ENCODE measurements around the gene PROZ.

Gene PROZ

GRCh38 chr13:113119822-113120189, 38.6 kb upstream of the PROZ start:
- DNase-seq (ENCODE audit: low read depth in 3 of 3) = no peak

GRCh38 chr13:113120300-113121182, 37.9 kb upstream of the PROZ start:
- no peak for DNase-seq (ENCODE audit: low read depth in 3 of 3)

- DNase-seq (ENCODE audit: low read depth in 3 of 3) = no peak
Observed at GRCh38 chr13:113121183-113121927, 37.1 kb upstream of the PROZ start.

DNA sequence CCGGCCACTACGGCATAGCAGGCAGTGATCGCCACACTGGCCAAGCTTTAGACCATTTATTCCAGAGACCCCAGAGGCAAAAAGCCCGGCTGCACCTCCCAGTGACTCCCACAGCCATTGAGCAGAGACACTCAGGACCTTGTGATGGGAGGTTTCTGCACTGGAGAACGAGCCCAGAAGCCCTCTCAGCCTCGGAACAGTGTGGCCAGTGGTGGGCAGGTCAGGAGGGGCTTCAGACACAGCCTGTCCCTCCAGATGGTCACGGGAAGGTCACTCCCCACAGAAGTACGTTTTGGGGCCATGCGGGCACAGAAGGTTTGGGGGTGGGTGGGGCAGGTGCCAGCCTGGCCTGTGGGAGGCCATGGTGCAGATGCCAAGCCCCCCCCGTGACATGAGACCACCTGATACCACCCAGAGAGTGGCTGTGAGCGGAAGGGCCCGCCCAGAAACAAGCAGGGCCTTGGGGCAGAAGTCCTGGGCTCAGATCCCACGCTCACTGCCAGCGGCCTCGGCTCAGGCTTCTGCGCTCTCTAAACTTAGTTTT, 36.4 kb upstream of the PROZ start:
- DNase-seq (ENCODE audit: low read depth in 3 of 3) = no peak

DNA sequence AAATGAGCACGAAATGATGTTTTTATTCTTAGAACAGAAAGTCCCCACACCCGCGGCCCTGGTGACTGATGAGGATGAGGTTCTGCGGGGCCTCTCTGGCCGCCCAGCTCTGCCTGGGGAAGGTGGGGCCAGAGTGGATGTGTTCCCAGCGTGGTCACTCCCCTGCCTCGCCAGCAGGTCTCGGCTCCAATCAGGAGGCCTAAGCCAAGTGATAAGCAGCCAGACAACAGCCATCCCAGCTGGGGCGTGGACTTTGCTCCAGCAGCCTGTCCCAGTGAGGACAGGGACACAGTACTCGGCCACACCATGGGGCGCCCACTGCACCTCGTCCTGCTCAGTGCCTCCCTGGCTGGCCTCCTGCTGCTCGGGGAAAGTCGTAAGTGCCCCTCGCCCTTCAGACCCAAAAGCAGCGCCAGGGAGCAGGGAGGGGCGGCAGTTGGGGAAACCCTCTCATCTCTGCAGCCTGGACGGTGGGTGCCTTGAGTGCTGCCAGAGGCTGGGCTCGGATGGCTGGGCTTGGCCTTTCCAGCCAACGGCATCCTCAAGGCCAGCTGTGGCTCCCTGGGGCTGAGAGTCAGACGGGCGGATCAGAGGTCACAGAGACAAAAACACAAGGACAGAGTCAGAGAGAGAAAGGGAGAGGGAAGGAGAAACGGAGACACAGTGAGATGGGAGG, 35.8 kb upstream of the PROZ start, which contains the start of gene F10:
TSS of gene F10 (plus strand) at position 250 of the 676 bp plus-strand sequence. CDS start at position 307, 57 bp downstream.
- no peak for DNase-seq (ENCODE audit: low read depth in 3 of 3)

- DNase-seq (ENCODE audit: low read depth in 3 of 3) = no peak
Observed at GRCh38 chr13:113123226-113124201, 34.9 kb upstream of the PROZ start.

DNA sequence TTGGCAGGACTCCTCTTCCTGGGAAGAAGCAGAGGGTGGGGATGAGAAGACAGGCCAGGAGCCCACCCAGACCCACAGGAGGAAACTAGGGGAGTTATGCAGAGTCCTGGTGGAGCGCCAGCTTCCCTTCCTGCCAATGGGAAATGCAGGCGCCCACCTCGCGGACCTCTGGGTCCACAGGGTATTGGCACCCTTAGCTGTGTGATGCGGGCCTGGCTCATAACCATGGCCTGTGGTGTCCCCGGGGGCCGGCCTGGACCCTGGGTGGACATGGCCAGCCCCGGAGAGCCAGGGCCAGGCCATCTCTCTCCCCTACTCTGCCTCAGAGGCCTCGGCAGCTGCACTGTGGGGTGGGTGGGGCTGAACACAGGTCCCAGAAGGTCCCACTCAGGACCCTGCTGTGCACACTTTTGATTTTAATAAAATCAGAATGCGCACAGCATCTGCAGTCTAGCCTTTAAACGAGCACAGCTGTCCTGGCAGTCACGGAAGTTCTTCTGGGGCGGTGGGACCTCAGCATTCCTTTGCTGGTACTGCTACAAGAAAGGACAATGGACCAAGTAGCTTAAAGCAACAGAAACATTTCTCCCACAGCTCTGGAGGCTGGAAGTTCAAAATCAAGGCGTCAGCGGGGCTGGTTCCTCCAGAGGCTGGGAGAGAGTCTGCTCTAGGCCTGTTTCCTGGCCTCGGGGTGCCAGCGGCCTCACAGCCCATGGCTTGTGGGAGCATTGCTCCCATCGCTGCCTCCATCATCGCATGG, 34.1 kb upstream of the PROZ start:
- no peak for DNase-seq (ENCODE audit: low read depth in 3 of 3)

GRCh38 chr13:113125506-113126264, 32.8 kb upstream of the PROZ start:
- no peak for DNase-seq (ENCODE audit: low read depth in 3 of 3)

- DNase-seq (ENCODE audit: low read depth in 3 of 3) = no peak
Observed at GRCh38 chr13:113126265-113127150, 31.9 kb upstream of the PROZ start.

GRCh38 chr13:113129480-113129879, 29.0 kb upstream of the PROZ start:
- no peak for DNase-seq (ENCODE audit: low read depth in 3 of 3)

DNA sequence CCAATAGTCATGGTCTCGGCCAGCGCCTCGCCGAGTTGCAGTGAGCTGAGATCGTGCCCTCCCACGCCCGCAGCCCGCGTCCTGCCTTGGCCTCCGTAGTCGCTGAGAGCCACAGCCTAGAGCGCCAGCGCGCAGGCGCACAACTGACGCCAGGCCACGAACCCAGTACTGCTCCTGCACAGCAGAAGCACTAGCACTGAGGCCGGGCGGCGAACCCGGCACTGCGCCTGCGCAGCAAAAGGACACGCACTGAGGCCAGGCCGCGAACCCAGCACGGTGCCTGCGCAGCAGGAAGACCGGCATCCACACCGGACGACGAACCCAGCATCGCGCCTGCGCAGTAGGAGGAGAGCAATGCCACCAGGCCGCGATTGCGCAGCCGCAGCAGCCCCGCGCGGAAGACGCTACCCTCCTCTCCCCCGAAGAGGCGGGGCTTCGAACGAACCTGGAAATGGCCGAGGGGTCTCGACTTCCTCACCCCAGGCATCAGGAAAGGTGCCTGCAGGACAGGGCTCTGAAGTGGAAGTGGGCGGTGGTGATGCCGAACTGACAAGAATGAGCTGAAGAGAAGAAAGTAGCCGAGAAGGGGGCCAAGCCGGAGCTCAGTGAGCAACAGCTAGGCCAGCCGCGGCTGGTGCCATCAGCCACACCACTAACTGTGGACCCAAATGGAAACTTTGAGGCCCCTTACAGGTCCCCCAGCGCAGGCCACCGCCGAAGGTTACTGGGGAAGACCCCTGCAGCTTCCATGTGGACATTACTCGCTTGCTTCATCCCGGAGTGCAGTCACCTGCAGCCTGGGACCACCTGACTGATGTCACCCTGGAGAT, 28.3 kb upstream of the PROZ start:
- no peak for DNase-seq (ENCODE audit: low read depth in 3 of 3)

GRCh38 chr13:113135281-113135760, 23.1 kb upstream of the PROZ start:
- DNase-seq (ENCODE audit: low read depth in 3 of 3) = no peak

- no peak for DNase-seq (ENCODE audit: low read depth in 3 of 3)
Observed at GRCh38 chr13:113137691-113138298, 20.7 kb upstream of the PROZ start.

DNA sequence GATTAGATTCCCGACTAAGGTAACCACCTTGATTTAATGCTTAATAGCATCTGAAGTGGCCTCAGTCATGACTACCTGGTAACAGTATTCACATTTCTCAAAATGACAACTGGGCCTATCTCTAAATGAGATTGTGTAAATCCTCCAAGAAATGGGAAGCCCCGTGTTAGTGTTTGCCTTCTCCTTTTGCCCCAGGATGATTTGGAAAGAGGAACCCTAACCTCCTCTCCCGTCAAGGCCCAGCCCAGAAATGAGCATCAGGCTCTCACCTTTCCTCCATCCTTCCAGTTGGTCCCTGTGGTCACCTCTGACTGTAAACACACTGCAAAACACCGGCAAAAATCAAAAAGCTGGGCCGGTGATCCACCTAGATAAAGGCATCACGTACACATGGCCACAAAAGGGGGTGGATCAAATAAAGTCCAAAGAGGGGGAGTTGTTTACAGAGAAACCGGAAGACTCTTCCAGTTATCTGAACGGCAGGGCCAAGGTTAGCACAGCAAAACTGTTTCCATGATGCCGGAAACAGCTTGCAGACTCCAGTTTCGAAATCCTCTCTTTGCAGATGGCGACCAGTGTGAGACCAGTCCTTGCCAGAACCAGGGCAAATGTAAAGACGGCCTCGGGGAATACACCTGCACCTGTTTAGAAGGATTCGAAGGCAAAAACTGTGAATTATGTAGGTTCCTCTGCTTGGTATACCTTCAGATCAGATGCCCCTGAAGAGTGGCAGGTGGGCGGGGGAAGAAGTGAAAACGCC, 19.5 kb upstream of the PROZ start:
- no peak for DNase-seq (ENCODE audit: low read depth in 3 of 3)

DNA sequence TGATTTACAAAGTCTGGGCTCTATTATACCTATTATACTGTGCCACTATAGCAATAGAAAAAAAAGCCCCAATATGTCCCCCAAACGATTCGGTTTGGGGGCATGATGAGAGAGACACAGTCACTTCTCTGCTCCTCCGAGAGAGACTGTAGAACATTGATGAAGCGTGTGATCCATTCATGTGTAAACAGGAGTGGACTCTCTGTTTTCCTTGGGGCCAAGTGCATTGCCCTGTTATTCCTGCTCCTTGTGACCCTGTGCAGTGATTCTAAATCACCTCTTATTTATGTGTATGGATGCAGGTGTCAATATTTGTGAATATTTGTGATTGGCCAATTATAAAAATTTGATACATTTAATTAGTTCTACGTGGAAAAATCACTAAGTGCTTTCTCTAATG, 18.9 kb upstream of the PROZ start:
- no peak for DNase-seq (ENCODE audit: low read depth in 3 of 3)

Measured in stimulated activated CD4-positive, alpha-beta T cell treated with anti-CD3 and anti-CD28 coated beads, TNF-alpha, amount 100 ng/mL, for 48 hours (primary cell).